ENCODE measurements around the gene LOX.

Gene LOX

GRCh38 chr5:122120957-122121356 lies 42.9 kb upstream of the LOX start:
- Histone ChIP-seq H3K4me3 (ENCODE audit: low read depth, low read length) (no peak overlapping the region), H3K9me3 (no peaks in the 10 kb centered on the region), H3K36me3 (no peaks in the 10 kb centered on the region), H3K4me1 (no peaks in the 10 kb centered on the region), H3K27me3 (no peaks in the 10 kb centered on the region)
- DNase-seq, result no peak
- no peak for TF ChIP-seq CTCF (IDR thresholded peaks at IDR 0.05; ENCODE audit: low read depth, low read length)

DNA sequence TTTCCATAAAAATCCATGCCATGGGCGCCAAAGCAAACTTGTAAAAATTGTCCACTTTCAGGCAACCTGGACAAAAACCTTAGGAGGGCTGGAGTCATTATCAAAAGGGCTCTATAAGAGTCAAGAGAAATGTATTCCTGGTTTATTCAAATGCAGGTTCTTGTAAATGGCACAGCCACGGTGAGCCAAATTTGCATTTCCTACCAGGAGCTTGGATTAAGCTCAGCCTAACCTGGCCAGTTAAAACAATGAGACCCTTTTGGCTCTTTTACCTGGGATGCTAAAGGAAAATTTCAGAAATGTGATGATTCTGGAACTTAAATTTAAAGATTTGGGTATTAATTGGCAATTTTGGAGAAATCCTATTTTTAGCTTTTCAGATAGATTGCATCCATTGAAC lies 42.4 kb upstream of the LOX start:
- Histone ChIP-seq H3K27me3 (no peaks in the 10 kb centered on the region), H3K36me3 (no peaks in the 10 kb centered on the region), H3K4me1 (no peaks in the 10 kb centered on the region), H3K9me3 (no peaks in the 10 kb centered on the region), H3K4me3 (ENCODE audit: low read depth, low read length) (no peak overlapping the region)
- no peak for DNase-seq
- TF ChIP-seq CTCF (IDR thresholded peaks at IDR 0.05; ENCODE audit: low read depth, low read length), result no peak

GRCh38 chr5:122119205-122119604 lies 41.1 kb upstream of the LOX start:
- TF ChIP-seq CTCF (IDR thresholded peaks at IDR 0.05; ENCODE audit: low read depth, low read length), result no peak
- Histone ChIP-seq H3K36me3 (no peaks in the 10 kb centered on the region), H3K4me1 (no peaks in the 10 kb centered on the region), H3K4me3 (ENCODE audit: low read depth, low read length) (no peak overlapping the region), H3K9me3 (no peaks in the 10 kb centered on the region), H3K27me3 (no peaks in the 10 kb centered on the region)
- no peak for DNase-seq

- TF ChIP-seq CTCF (IDR thresholded peaks at IDR 0.05; ENCODE audit: low read depth, low read length), result no peak
- Histone ChIP-seq H3K27me3 (no peaks in the 10 kb centered on the region), H3K4me1 (no peaks in the 10 kb centered on the region), H3K36me3 (no peaks in the 10 kb centered on the region), H3K4me3 (ENCODE audit: low read depth, low read length) (no peak overlapping the region), H3K9me3 (no peaks in the 10 kb centered on the region)
- DNase-seq, result no peak
These were observed 40.4 kb upstream of the LOX start for GRCh38 chr5:122118356-122118948.

GRCh38 chr5:122114501-122114900 lies 36.4 kb upstream of the LOX start:
- H3K27me3 ChIP-seq, result no peaks in the 10 kb centered on the region
- no peak overlapping the region for H3K4me3 ChIP-seq (ENCODE audit: low read depth, low read length)
- DNase-seq, result no peak
- no peaks in the 10 kb centered on the region for H3K9me3 ChIP-seq
- no peaks in the 10 kb centered on the region for H3K4me1 ChIP-seq
- no peak for TF ChIP-seq CTCF (IDR thresholded peaks at IDR 0.05; ENCODE audit: low read depth, low read length)
- H3K36me3 ChIP-seq, result no peaks in the 10 kb centered on the region

DNA sequence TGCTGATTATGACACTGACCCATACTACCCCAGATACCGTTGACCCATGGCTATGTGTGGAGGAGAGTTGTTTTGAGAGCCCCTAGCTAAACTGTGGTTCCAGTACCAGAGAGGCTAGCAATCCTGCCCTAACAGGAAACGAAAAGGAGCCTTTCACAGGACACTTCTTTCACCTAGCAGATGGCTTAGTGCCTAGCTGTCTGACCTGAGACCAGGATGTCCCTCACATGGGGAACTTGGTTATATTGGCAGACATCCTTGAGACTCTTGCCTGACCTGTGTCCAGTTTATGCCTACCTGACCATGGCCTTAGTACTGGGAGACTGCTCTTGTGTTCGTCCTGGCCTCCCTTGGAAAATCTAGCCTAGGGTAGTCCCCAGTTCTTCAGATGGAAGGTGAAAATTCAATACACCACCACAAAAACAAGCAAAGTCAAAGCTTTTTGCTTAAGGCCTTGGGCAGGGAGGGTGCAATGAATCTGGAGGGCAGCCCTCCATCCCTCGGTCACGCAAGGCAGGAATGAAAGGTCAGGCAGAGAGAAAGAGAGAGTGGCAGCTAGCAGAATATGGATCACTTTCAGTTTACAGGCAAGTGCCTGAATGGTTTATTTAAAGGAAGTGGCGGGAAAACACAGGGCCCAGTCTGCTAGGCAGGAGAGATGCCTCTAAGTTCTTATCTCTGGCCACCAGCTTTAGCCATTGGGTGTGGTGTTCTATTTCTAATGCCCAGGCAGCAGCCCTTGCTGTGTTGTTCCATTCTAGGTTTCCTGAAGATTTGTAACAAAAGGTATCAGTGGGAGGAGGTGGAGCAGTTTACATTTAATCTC lies 34.9 kb upstream of the LOX start:
- H3K4me3 ChIP-seq (ENCODE audit: low read depth, low read length), result no peak overlapping the region
- no peaks in the 10 kb centered on the region for H3K4me1 ChIP-seq
- no peaks in the 10 kb centered on the region for H3K36me3 ChIP-seq
- no peaks in the 10 kb centered on the region for H3K27me3 ChIP-seq
- no peak for TF ChIP-seq CTCF (IDR thresholded peaks at IDR 0.05; ENCODE audit: low read depth, low read length)
- no peaks in the 10 kb centered on the region for H3K9me3 ChIP-seq
- DNase-seq, result no peak

All from BE2C (cell line).